ENCODE data around the gene DLGAP5.

DNA sequence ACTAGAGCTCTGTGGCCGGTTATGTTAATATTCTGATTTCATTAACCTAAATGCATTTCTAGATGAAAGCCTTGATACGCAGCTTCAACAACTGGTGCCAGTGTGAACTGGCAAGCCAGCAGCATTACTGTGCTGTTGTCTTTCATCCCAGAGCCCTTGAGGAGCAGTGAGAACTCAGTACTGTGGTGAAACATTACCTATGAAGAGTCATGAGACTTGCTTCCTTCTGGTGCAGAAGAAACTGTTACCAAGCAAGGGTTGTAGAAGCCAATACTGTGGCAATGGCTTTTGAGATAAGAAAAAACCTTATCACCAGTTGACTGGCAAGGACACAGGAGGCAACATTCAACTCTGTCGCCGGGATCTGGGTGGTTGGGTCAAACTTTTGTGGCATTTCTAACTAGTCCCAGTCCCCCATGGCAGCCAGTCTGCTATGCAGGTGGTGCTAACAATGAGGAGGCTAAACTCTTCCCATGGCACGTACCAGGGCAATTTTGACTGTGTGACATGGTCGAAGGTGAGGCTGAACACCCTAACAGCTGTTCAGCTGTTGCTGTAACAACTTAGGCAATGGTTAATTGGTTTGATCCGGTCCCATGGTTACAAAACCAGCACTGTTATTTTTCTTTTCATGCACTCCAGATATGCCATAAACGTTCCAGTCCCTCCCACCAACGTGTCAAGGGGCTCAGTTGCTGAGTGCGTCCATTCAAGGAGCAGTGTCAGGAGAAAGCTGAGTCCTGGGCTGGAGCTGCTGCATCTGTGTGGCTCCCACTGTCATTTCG, 74.9 kb downstream of the DLGAP5 start:
- TF ChIP-seq EP300 (IDR thresholded peaks at IDR 0.05) (no peak), POLR2A (IDR thresholded peaks at IDR 0.05) (no peak), POLR2AphosphoS5 (IDR thresholded peaks at IDR 0.05) (no peak)
- TF ChIP-seq, protein P1, sequence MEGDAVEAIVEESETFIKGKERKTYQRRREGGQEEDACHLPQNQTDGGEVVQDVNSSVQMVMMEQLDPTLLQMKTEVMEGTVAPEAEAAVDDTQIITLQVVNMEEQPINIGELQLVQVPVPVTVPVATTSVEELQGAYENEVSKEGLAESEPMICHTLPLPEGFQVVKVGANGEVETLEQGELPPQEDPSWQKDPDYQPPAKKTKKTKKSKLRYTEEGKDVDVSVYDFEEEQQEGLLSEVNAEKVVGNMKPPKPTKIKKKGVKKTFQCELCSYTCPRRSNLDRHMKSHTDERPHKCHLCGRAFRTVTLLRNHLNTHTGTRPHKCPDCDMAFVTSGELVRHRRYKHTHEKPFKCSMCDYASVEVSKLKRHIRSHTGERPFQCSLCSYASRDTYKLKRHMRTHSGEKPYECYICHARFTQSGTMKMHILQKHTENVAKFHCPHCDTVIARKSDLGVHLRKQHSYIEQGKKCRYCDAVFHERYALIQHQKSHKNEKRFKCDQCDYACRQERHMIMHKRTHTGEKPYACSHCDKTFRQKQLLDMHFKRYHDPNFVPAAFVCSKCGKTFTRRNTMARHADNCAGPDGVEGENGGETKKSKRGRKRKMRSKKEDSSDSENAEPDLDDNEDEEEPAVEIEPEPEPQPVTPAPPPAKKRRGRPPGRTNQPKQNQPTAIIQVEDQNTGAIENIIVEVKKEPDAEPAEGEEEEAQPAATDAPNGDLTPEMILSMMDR (IDR thresholded peaks at IDR 0.05), result no peak
